ENCODE measurements around the gene AGBL1. TPM values are rescaled to one million over a fixed set of nuclear protein-coding genes. Genes with fewer than 3 reads are reported as not detected.

AGBL1 gene
- total and polyA plus RNA-seq, 9 donors = under 0.01 to 0.02 TPM; not detected in 7

DNA sequence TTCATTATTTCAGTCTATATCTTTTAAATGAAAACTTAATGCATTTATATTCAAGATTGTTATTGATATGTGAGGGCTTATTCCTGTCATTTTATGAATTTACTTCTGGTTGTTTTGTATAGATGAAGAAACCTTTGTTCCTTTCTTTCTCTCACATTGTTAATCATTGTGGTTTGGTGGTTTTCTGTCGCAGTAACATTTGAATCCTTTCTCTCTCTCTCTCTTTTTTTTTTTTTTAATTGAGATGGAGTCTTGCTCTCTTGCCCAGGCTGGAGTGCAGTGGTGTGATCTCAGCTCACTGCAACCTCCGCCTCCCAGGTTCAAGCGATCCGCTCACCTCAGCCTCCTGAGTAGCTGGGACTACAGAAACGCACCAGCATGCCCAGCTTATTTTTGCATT, 22.1 kb downstream of the AGBL1 start:
- H3K27ac ChIP-seq = no peak overlapping the region
- no peaks in the 10 kb centered on the region for H3K27me3 ChIP-seq
- intact Hi-C loops (cut with DNase I) = no loop called here
- H3K4me1 ChIP-seq (ENCODE audit: insufficient read depth) = no peaks in the 10 kb centered on the region
- no peaks in the 10 kb centered on the region for H3K9me3 ChIP-seq
- WGBS, 3 donors = 88 to 93% (median 88%) methylated on average over 5 of the region's 5 CpGs
- no peak overlapping the region for H3K4me3 ChIP-seq
- no peaks in the 10 kb centered on the region for H3K36me3 ChIP-seq
- no peak for DNase-seq
- TF ChIP-seq POLR2A (IDR thresholded peaks at IDR 0.05) (no peak), EP300 (IDR thresholded peaks at IDR 0.05) (no peak)
- TF ChIP-seq, protein P1, sequence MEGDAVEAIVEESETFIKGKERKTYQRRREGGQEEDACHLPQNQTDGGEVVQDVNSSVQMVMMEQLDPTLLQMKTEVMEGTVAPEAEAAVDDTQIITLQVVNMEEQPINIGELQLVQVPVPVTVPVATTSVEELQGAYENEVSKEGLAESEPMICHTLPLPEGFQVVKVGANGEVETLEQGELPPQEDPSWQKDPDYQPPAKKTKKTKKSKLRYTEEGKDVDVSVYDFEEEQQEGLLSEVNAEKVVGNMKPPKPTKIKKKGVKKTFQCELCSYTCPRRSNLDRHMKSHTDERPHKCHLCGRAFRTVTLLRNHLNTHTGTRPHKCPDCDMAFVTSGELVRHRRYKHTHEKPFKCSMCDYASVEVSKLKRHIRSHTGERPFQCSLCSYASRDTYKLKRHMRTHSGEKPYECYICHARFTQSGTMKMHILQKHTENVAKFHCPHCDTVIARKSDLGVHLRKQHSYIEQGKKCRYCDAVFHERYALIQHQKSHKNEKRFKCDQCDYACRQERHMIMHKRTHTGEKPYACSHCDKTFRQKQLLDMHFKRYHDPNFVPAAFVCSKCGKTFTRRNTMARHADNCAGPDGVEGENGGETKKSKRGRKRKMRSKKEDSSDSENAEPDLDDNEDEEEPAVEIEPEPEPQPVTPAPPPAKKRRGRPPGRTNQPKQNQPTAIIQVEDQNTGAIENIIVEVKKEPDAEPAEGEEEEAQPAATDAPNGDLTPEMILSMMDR (IDR thresholded peaks at IDR 0.05) = no peak

DNA sequence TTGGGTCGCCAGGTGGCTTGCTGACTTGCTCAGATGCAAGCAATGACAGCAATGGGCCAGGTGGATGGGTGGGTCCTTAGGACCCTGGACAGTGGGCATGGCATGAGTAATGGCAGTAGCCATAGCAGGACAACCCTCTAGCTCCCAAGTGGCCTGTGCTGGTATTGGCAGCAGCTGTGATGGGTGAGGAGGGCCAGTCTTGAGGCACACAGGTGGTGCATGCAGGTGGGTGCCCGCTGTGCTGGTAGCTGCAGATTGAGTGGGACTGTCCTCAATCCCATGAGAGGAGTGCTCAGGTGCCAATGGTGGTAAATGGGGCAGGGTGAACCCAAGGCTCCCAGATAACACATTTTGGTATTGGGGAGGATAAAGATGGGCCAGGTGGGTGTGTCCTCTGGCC, 24.2 kb downstream of the AGBL1 start:
- TF ChIP-seq POLR2A (IDR thresholded peaks at IDR 0.05) = no peak
- TF ChIP-seq, protein P1 (IDR thresholded peaks at IDR 0.05) = no peak
- intact Hi-C loops (cut with DNase I) = no loop called here
- no peak overlapping the region for H3K27ac ChIP-seq

DNA sequence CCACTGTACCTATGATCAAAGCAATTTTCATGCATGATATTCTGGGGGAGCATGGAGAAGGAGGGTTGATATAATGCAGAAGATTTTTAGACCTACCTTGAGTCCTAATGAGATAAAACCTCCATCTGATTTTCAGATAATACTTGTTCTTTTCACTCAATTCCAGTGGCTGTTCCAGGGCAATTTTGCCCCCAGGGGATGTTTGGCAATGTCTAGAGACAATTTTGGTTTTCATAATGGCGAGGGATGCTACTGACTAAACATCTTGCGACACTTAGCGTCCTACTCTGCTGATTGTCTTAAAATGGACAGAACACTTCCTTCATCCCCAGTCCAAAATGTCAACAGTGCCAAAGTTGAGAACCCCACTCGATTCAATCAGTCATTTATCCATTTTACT, 26.6 kb downstream of the AGBL1 start:
- TF ChIP-seq EP300 (IDR thresholded peaks at IDR 0.05) = no peak
- no peak for TF ChIP-seq POLR2A (IDR thresholded peaks at IDR 0.05)
- TF ChIP-seq, protein P1 (IDR thresholded peaks at IDR 0.05) = no peak
- no peaks in the 10 kb centered on the region for H3K36me3 ChIP-seq
- H3K27me3 ChIP-seq = no peaks in the 10 kb centered on the region
- WGBS, 3 donors = 74 to 86% (median 79%) methylated on average over 4 of the region's 4 CpGs
- no peak overlapping the region for H3K27ac ChIP-seq
- H3K4me1 ChIP-seq (ENCODE audit: insufficient read depth) = no peaks in the 10 kb centered on the region
- H3K9me3 ChIP-seq = no peaks in the 10 kb centered on the region
- no peak overlapping the region for H3K4me3 ChIP-seq
- intact Hi-C loops (cut with DNase I) = no loop called here
- DNase-seq = no peak

More for the DNA sequence above, 24.2 kb downstream of the AGBL1 start:
- Histone ChIP-seq H3K9me3 (no peaks in the 10 kb centered on the region), H3K4me3 (no peak overlapping the region), H3K36me3 (no peaks in the 10 kb centered on the region), H3K4me1 (ENCODE audit: insufficient read depth) (no peaks in the 10 kb centered on the region), H3K27me3 (no peaks in the 10 kb centered on the region)
- 61 to 91% (median 62%) methylated on average over 2 of the region's 2 CpGs for WGBS, 3 donors
- DNase-seq = no peak

DNA sequence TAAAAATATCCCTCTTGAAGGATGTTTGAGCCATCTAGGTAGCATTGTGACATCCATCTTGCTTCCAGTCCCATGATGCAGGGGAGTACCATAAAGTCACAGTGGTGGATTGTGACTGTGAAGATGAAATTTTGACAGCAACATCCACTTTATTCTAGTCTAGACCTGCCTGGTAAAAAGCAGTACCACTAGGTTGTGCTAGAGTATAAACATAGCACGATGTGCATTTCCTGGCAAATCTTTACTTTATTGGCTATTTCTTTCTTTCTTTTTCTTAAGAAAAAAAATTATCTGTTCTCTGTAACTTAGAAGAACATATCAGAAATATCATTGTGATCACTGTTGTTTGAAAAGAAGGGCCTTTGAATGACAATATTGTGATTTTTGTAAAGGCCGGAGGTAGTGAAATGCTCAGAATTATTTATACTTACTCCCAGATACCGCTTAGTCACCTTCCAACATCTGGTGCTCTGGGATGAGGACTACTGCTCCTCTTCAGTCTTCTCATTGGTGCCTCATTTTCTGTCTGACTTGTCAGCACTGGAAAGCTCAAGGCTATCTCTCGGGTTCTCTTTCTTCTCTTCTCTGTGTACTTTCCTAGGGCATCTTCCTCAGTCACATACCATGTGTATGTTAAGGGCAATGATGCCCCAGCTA, 35.6 kb downstream of the AGBL1 start:
- Histone ChIP-seq H3K4me3 (no peak overlapping the region), H3K36me3 (no peaks in the 10 kb centered on the region), H3K4me1 (ENCODE audit: insufficient read depth) (no peaks in the 10 kb centered on the region), H3K9me3 (no peaks in the 10 kb centered on the region), H3K27ac (no peak overlapping the region), H3K27me3 (no peaks in the 10 kb centered on the region)
- DNase-seq = no peak
- intact Hi-C loops (cut with DNase I) = no loop called here
- 51 to 57% (median 55%) methylated on average over 4 of the region's 4 CpGs for WGBS, 3 donors
- TF ChIP-seq, protein P1 (IDR thresholded peaks at IDR 0.05) = no peak
- no peak for TF ChIP-seq POLR2A (IDR thresholded peaks at IDR 0.05)
- TF ChIP-seq EP300 (IDR thresholded peaks at IDR 0.05) = no peak
